ENCODE measurements around the gene YIPF6.
A peak's percentile ranks its signal among the peaks of the same experiment; 100 is the strongest.
"Not testable (repeated sequence)": the region's sequence is repeated elsewhere in the genome, so short reads cannot be mapped to it uniquely, and the experiment has no call there.

YIPF6 gene

DNA sequence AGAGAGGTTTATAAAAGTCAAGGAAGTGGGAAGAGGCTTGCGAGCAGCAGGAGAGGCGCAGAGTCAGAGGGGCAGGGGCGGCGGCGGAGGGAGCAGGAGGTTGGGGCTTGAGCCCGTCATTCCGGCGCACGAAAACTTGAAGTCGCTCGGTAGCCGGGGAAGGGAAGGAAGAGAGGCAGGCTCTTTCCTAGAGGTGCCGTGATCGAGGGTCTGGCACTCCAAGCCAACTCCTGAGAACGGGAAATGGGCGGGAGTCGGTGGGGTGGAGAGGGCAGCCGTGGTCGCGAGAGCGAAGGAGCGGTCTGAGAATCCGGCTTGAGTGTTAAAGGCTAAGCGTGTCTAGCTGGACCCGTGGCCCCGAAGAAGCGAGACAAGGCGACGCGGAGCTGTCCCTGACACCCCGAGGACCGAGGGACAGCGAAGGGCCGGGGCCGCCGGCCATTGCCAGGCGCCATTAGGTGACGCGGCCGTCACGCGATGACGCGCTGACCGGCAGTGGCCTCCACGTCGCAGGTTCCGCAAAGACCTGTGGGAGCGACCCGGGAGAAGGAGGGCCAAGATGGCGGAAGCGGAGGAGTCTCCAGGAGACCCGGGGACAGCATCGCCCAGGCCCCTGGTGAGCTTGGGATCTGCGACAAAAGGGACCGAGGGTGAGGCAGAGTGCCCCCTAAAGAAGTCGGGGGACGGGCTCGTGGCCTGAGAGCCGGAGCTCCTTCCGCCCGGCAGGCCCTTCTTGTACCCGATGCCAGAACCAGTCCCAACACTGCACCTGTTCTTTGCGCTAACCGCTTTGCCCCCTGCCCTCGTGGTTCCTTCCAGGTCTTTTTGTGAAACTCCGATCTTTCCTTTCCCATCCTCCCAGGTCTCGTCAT, at the start of gene YIPF6:
Gene YIPF6, plus strand, starts transcription at position 544 of the 872 bp plus-strand sequence. Its CDS starts 16 bp downstream, at position 560.
- DNase-seq (ENCODE audit: low read depth in 2 of 2, low spot score in 1 of 2), result peak in 1 of 2 donors; percentile 26

DNA sequence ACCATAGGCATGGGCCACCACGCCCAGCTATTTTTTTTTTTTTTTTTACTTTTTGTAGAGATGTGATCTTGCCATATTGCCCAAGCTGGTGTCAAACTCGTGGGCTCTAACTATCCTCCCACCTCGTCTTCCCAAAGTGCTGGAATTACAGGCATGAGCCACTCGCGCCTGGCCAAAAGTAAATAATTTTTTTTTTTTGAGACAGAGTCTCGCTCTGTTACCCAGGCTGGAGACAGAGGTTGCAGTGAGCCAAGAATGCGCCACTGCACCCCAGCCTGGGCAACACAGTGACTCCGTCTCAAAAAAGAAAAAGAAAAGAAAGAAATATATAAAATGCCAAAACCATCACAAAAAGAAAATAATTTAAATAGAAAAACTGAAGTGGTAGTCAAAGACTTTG, 47.1 kb upstream of the YIPF6 start:
- DNase-seq (ENCODE audit: low read depth in 2 of 2, low spot score in 1 of 2), result no peak

GRCh38 chrX:68454476-68455150, 44.2 kb upstream of the YIPF6 start:
- DNase-seq (ENCODE audit: low read depth in 2 of 2, low spot score in 1 of 2), result no peak

DNA sequence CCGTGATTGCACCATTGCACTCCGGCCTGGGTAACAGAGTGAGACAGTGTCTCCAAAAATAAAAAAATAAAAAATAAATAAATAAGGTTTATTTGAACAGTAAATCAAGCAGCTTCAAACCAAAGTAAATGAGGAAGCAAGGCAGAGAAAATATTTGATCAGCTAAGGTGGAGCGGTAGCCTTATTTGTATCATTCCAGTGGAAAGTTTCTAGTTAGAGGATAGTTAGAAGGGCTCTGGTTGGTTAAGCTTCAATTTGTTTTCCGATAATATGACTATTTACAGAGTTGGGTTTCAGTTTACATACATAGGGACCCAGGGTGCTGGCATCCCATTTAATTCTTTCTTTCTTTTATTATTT, 43.7 kb upstream of the YIPF6 start:
- no peak for DNase-seq (ENCODE audit: low read depth in 2 of 2, low spot score in 1 of 2)

- no peak for DNase-seq (ENCODE audit: low read depth in 2 of 2, low spot score in 1 of 2)
These were observed 37.8 kb upstream of the YIPF6 start for GRCh38 chrX:68461093-68461492.

GRCh38 chrX:68461576-68461975, 37.3 kb upstream of the YIPF6 start:
- no peak for DNase-seq (ENCODE audit: low read depth in 2 of 2, low spot score in 1 of 2)

DNA sequence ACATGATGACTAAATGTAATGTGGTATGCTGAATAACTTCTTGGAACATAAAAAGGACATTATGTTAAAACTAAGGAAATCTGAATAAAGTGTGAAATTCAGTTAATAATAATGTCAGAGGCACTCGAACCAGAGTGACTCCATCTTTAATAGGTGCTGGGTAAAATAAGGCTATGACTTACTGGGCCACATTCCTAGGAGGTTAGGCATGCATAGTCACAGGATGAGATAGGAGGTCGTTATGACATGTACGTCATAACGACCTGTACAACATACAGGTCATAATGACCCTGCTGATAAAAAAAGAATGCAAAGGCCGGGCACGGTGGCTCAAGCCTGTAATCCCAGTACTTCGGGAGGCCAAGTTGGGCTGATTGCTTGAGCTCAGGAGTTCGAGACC, 36.7 kb upstream of the YIPF6 start:
- DNase-seq (ENCODE audit: low read depth in 2 of 2, low spot score in 1 of 2), result no peak

DNA sequence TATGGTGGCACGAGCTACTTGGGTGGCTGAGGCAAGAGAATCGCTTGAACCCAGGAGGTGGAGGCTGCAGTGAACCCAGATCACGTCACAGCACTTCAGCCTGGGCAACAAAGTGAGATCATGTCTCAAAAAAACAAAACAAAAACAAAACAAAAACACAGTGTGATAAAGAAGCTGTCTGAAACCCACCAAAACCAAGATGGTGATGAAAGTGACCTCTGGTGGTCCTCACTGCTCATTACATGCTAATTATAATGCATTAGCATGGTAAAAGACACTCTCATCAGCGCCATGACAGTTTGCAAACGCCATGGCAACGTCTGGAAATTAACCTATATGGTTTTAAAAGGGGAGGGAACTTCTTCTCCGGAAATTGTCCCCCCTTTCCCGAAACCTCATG, 36.2 kb upstream of the YIPF6 start:
- no peak for DNase-seq (ENCODE audit: low read depth in 2 of 2, low spot score in 1 of 2)

- no peak for DNase-seq (ENCODE audit: low read depth in 2 of 2, low spot score in 1 of 2)
These were observed 35.0 kb upstream of the YIPF6 start for GRCh38 chrX:68463880-68464279.

- no peak for DNase-seq (ENCODE audit: low read depth in 2 of 2, low spot score in 1 of 2)
These were observed 34.1 kb upstream of the YIPF6 start for GRCh38 chrX:68464796-68465195.

- DNase-seq (ENCODE audit: low read depth in 2 of 2, low spot score in 1 of 2), result no peak
These were observed 17.9 kb upstream of the YIPF6 start for GRCh38 chrX:68480969-68481368.

DNA sequence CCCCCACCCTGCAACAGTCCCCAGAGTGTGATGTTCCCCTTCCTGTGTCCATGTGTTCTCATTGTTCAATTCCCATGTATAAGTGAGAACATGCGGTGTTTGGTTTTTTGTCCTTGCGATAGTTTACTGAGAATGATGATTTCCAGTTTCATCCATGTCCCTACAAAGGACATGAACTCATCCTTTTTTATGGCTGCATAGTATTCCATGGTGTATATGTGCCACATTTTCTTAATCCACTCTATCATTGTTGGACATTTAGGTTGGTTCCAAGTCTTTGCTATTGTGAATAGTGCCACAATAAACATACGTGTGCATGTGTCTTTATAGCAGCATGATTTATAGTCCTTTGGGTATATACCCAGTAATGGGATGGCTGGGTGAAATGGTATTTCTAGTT, 12.7 kb upstream of the YIPF6 start:
- DNase-seq (ENCODE audit: low read depth in 2 of 2, low spot score in 1 of 2), result not testable (repeated sequence)

GRCh38 chrX:68487254-68487653, 11.6 kb upstream of the YIPF6 start:
- DNase-seq (ENCODE audit: low read depth in 2 of 2, low spot score in 1 of 2), result no peak

- DNase-seq (ENCODE audit: low read depth in 2 of 2, low spot score in 1 of 2), result no peak
These were observed 10.9 kb upstream of the YIPF6 start for GRCh38 chrX:68487924-68488323.

DNA sequence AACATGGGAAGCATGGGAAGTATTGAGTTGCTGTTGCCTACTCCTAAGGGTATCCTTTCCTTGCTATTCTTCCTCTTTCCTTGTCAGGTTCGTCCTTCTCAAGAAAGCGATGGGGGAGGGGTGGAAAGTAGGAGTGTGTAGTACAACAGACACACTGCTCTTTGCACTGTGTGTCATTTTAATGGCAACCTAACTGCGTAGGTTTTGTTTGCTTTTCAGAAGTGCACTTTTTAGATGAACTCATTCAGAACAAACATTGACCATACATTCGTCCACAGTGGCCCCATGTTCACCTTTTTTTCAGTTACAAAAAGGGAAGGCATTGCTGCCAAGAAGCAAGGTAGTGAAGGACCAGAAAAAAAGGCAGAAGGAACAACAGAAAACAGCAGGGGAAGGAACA, 10.2 kb upstream of the YIPF6 start:
- DNase-seq (ENCODE audit: low read depth in 2 of 2, low spot score in 1 of 2), result no peak

DNA sequence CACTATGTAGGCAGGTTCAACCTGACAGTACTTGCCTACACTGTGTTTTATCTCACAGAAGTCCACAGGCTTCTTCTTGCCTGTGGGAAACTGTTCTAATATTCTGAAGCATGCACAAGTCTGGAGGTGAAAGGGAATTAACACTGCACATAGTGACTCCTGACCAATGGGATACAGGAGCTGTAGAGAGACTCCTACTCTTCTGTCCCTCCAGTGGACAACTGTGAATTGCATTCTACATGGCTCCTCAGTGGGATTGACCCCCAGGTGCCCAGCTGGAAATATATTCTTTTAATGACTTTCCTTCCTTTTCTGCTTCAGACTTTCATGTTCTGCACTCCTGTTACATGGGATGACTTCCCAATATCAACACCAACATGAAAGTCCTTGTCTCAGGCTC, 8.2 kb upstream of the YIPF6 start:
- no peak for DNase-seq (ENCODE audit: low read depth in 2 of 2, low spot score in 1 of 2)

DNA sequence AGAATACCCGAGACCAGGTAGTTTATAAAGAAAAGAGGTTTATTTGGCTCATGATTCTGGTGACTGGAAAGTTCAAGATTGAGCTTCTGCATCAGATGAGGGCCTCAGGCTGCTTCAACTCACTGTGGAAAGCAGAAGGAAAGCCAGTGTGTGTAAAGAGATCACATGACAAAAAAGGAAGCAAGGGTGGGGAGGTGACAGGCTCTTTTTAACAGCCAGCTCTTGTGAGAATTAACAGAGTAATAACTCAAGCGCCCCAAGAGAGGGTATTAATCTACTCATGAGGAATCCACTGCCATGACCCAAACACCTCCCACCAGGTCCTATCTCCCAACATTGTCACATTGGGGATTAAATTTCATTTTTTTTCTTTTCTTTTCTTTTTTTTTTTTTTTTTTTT, 6.3 kb upstream of the YIPF6 start:
- DNase-seq (ENCODE audit: low read depth in 2 of 2, low spot score in 1 of 2), result no peak

DNA sequence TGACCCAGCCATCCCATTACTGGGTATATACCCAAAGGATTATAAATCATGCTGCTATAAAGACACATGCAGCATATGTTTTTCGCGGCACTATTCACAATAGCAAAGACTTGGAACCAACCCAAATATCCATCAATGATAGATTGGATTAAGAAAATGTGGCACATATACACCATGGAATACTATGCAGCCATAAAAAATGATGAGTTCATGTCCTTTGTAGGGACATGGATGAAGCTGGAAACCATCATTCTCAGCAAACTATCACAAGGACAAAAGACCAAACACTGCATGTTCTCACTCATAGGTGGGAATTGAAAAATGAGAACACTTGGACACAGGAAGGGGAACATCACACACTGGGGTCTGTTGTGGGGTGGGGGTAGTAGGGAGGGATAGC, 5.1 kb upstream of the YIPF6 start:
- DNase-seq (ENCODE audit: low read depth in 2 of 2, low spot score in 1 of 2), result not testable (repeated sequence)

GRCh38 chrX:68498044-68498507, 775 bp upstream of the YIPF6 start:
- no peak for DNase-seq (ENCODE audit: low read depth in 2 of 2, low spot score in 1 of 2)

- DNase-seq (ENCODE audit: low read depth in 2 of 2, low spot score in 1 of 2), result no peak
These were observed 973 bp downstream of the YIPF6 start for GRCh38 chrX:68499543-68500504.
